DND-41 (cell line): ENCODE measurements around the gene HSD17B10.

Experiments
- EZH2 ChIP-seq: IDR thresholded peaks from 3 replicates; pipeline ENCODE4 v1.6.1; 2012; ENCODE audit warnings: borderline replicate concordance, low read depth, mild to moderate bottlenecking, moderate library complexity, low read length, inconsistent platforms; ENCODE audit not compliant: severe bottlenecking
- TF ChIP-seq, protein P1 (sequence below): IDR thresholded peaks from 2 replicates; pipeline ENCODE4 v1.5.1; 2012; ENCODE audit warnings: borderline replicate concordance, low read length, moderate library complexity, mild to moderate bottlenecking; ENCODE audit not compliant: poor library complexity, severe bottlenecking; ENCODE audit errors: extremely low read depth

DNA sequence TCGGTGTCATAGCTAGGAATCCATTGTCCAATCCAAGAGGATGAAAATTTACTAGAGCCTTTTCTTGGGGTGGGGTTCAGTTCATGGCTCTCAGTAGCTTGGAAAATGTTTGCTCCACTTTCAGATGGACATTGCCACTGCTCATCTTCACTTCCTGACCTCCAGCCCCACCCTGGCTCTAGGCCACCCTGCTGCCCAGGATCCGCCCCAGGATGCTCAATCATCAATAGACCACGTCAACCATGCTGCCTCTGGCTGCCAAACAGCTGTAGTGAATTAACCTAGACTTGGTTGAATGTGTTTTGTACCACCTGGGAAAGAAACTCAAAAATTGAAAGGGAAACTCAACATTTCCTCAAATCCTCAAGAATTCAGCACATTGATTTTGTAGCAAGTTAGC, 37.2 kb upstream of the HSD17B10 start:
- TF ChIP-seq, protein P1, sequence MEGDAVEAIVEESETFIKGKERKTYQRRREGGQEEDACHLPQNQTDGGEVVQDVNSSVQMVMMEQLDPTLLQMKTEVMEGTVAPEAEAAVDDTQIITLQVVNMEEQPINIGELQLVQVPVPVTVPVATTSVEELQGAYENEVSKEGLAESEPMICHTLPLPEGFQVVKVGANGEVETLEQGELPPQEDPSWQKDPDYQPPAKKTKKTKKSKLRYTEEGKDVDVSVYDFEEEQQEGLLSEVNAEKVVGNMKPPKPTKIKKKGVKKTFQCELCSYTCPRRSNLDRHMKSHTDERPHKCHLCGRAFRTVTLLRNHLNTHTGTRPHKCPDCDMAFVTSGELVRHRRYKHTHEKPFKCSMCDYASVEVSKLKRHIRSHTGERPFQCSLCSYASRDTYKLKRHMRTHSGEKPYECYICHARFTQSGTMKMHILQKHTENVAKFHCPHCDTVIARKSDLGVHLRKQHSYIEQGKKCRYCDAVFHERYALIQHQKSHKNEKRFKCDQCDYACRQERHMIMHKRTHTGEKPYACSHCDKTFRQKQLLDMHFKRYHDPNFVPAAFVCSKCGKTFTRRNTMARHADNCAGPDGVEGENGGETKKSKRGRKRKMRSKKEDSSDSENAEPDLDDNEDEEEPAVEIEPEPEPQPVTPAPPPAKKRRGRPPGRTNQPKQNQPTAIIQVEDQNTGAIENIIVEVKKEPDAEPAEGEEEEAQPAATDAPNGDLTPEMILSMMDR: no peak
- no peak for TF ChIP-seq EZH2
